Bronchial epithelial cell (primary cell): Measurements from ENCODE around the gene CACNA1C. TPM values are rescaled to one million over a fixed set of nuclear protein-coding genes. Genes with fewer than 3 reads are reported as not detected.

Source experiments
- DNase-seq: peaks from one replicate; pipeline ENCODE4 v3.0.0-alpha.2; 2010; ENCODE audit warnings: low read depth
- FAIRE-seq: peaks from 2 replicates; lab custom pipeline; 2011; peaks lifted over from hg19 to GRCh38; lab: Jason Lieb, UNC
- H3K27me3 ChIP-seq: 2 replicates; pipeline ENCODE4 v1.5.1; 2011; ENCODE audit warnings: low read length; ENCODE audit not compliant: control insufficient read depth, insufficient read depth
- H3K36me3 ChIP-seq: 2 replicates; pipeline ENCODE4 v1.5.1; 2011; ENCODE audit warnings: low read length; ENCODE audit not compliant: control insufficient read depth, insufficient read depth
- H3K4me3 ChIP-seq: 2 replicates; pipeline ENCODE4 v1.5.1; 2011; ENCODE audit warnings: mild to moderate bottlenecking, low read depth, low read length, control low read depth
- CTCF ChIP-seq: IDR thresholded peaks from 2 replicates; pipeline ENCODE4 v1.5.1; 2011; ENCODE audit warnings: mild to moderate bottlenecking, moderate library complexity, low read length, control low read depth, inconsistent platforms; ENCODE audit not compliant: insufficient read depth, severe bottlenecking
- total RNA-seq: library from RNA; depleted of rRNA; stranded (reverse); fragments of >200 nt; gene quantifications from 2 replicates; pipeline ENCODE4 v1.2.1, GENCODE V29; 2014

CACNA1C gene
- total RNA-seq, 1 donor from 2014 or later, result not detected

- DNase-seq, result no peak
- no peak overlapping the region for H3K4me3 ChIP-seq
- no peaks in the 10 kb centered on the region for H3K36me3 ChIP-seq
- H3K27me3 ChIP-seq, result no peaks in the 10 kb centered on the region
- no peak for FAIRE-seq
- no peak for TF ChIP-seq CTCF
Observed at GRCh38 chr12:2651068-2651965, 598.5 kb downstream of the CACNA1C start.

GRCh38 chr12:2652011-2652400, 599.2 kb downstream of the CACNA1C start:
- Histone ChIP-seq H3K36me3 (no peaks in the 10 kb centered on the region), H3K4me3 (no peak overlapping the region), H3K27me3 (no peaks in the 10 kb centered on the region)
- DNase-seq (no peak), FAIRE-seq (no peak)
- TF ChIP-seq CTCF, result no peak

GRCh38 chr12:2652401-2653081, 599.8 kb downstream of the CACNA1C start:
- no peak for TF ChIP-seq CTCF
- FAIRE-seq, result no peak
- Histone ChIP-seq H3K36me3 (no peaks in the 10 kb centered on the region), H3K4me3 (no peak overlapping the region), H3K27me3 (no peaks in the 10 kb centered on the region)
- DNase-seq, result no peak

- no peak overlapping the region for H3K4me3 ChIP-seq
- no peak for TF ChIP-seq CTCF
- no peak for DNase-seq
- no peaks in the 10 kb centered on the region for H3K27me3 ChIP-seq
- FAIRE-seq, result no peak
- H3K36me3 ChIP-seq, result no peaks in the 10 kb centered on the region
Observed at GRCh38 chr12:2653461-2653965, 600.7 kb downstream of the CACNA1C start.

GRCh38 chr12:2654311-2654710, 601.5 kb downstream of the CACNA1C start:
- H3K27me3 ChIP-seq, result no peaks in the 10 kb centered on the region
- H3K4me3 ChIP-seq, result no peak overlapping the region
- no peak for TF ChIP-seq CTCF
- FAIRE-seq (no peak), DNase-seq (no peak)
- H3K36me3 ChIP-seq, result no peaks in the 10 kb centered on the region
